Measurements from ENCODE around the gene MAT2A. TPM values are rescaled to one million over a fixed set of nuclear protein-coding genes. Genes with fewer than 3 reads are reported as not detected.

MAT2A gene
- total RNA-seq, 6 experiments from 2014 or later = 138 to 171 (median 158) TPM

- Mint-ChIP-seq H3K4me3 (no peak overlapping the region), H3K9me3 (no peaks in the 10 kb centered on the region), H3K27me3 (ENCODE audit: insufficient read depth) (peaks cover 7% of the 10 kb centered on the region), H3K27ac (peak overlapping the region; percentile 64), H3K36me3 (ENCODE audit: low read depth) (peaks cover 46% of the 10 kb centered on the region), H3K4me1 (ENCODE audit: low read depth) (peaks cover 84% of the 10 kb centered on the region)
- no peak for TF ChIP-seq CTCF (IDR thresholded peaks at IDR 0.05)
- DNase-seq = no peak
These were observed 8.3 kb downstream of the MAT2A start for GRCh38 chr2:85547089-85547858.

DNA sequence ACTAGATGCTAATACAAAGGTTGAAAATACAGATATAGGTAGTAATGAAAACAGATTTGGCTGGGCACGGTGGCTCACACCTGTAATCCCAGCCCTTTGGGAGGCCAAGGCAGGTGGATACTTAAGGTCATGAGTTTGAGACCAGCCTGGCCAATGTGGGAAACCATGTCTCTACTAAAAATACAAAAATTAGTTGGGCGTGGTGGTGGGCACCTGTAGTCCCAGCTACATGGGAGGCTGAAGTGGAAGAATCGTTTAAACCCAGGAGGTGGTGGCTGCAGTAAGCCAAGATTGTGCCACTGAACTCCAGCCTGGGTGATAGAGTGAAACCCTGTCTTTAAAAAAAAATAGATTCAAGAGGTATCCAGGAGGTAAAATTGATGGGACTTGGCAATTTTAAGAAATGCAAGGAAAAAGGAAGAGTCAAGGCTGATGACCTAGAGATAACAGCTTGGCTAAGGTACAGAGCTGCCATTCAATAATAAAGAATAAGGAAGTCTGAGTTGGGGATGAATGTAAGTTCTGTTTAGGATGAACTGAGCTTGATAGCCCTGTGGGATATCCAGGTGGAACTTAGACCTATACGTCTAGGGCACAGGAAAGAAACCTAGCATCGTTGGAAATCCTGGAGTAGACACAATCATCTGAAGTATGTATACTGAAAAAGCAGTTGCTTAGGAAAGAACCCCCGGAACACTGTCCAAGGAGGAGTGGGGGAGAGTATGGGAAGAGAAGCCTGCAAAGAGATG, 9.1 kb downstream of the MAT2A start:
- Mint-ChIP-seq H3K9me3 (no peaks in the 10 kb centered on the region), H3K36me3 (ENCODE audit: low read depth) (peaks cover 38% of the 10 kb centered on the region), H3K4me3 (no peak overlapping the region), H3K27me3 (ENCODE audit: insufficient read depth) (peaks cover 7% of the 10 kb centered on the region), H3K27ac (peak overlapping the region; percentile 64), H3K4me1 (ENCODE audit: low read depth) (peaks cover 76% of the 10 kb centered on the region)
- TF ChIP-seq CTCF (IDR thresholded peaks at IDR 0.05) = no peak
- DNase-seq = no peak

DNA sequence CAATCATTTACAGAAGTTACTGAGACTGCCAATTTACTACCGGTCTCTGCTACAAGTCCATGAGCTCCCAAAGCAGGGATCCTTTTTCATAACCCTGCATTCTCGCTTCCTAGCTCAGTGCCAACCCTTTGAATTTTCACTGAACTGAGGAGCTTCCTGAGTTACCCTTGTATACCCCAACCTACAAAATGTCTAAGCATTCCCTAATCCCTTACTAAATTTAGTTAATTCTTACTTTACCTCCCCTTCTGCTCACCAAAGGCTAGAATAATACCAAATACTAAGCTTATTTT, 9.6 kb downstream of the MAT2A start:
- no peak for TF ChIP-seq CTCF (IDR thresholded peaks at IDR 0.05)
- H3K4me3 Mint-ChIP-seq = no peak overlapping the region
- peaks cover 34% of the 10 kb centered on the region for H3K36me3 Mint-ChIP-seq (ENCODE audit: low read depth)
- peaks cover 71% of the 10 kb centered on the region for H3K4me1 Mint-ChIP-seq (ENCODE audit: low read depth)
- H3K27me3 Mint-ChIP-seq (ENCODE audit: insufficient read depth) = peaks cover 3% of the 10 kb centered on the region; the same call in 1 of the 2 replicates
- peak overlapping the region; percentile 64 for H3K27ac Mint-ChIP-seq
- H3K9me3 Mint-ChIP-seq = no peaks in the 10 kb centered on the region
- no peak for DNase-seq

GRCh38 chr2:85549095-85549494, 10.1 kb downstream of the MAT2A start:
- Mint-ChIP-seq H3K9me3 (no peaks in the 10 kb centered on the region), H3K27ac (peak overlapping the region; percentile 83)
- no peak for DNase-seq

DNA sequence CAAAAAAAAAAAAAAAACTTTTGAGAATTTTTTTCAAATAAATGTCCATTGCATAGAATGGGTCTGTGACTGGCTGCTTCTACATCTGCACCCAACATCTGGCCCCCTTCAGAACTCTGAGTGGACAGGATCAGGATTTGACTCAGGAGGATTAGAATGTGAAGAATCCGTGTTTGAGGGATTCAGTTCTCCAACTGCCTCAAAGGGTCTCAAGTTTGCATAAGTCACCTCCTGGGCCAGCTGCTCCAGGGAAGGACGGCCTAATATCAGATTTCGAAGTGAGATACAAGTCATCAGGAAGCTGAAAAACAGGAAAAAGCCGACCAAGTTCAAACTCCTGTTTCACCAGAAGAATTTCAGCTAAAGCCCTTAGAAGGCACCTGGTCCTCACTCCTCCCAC, 10.9 kb downstream of the MAT2A start:
- H3K4me3 Mint-ChIP-seq = peak overlapping the region; percentile 64
- H3K27ac Mint-ChIP-seq = peak overlapping the region; percentile 83
- peaks cover 3% of the 10 kb centered on the region; the same call in 1 of the 2 replicates for H3K27me3 Mint-ChIP-seq (ENCODE audit: insufficient read depth)
- no peaks in the 10 kb centered on the region for H3K9me3 Mint-ChIP-seq
- H3K4me1 Mint-ChIP-seq (ENCODE audit: low read depth) = peaks cover 59% of the 10 kb centered on the region
- H3K36me3 Mint-ChIP-seq (ENCODE audit: low read depth) = peaks cover 28% of the 10 kb centered on the region
- TF ChIP-seq CTCF (IDR thresholded peaks at IDR 0.05) = no peak
- peak; percentile 80 for DNase-seq

More at GRCh38 chr2:85549095-85549494, 10.1 kb downstream of the MAT2A start:
- peaks cover 29% of the 10 kb centered on the region for H3K36me3 Mint-ChIP-seq (ENCODE audit: low read depth)
- TF ChIP-seq CTCF (IDR thresholded peaks at IDR 0.05) = no peak
- H3K4me3 Mint-ChIP-seq = no peak overlapping the region
- peaks cover 65% of the 10 kb centered on the region for H3K4me1 Mint-ChIP-seq (ENCODE audit: low read depth)
- peaks cover 3% of the 10 kb centered on the region; the same call in 1 of the 2 replicates for H3K27me3 Mint-ChIP-seq (ENCODE audit: insufficient read depth)
